A673 (cell line): ENCODE data around the gene CYFIP2.

Experiments
- EZH2 ChIP-seq: fragments of 200-600 bp; sonication (generic); IDR thresholded peaks from 2 replicates; pipeline ENCODE4 v1.6.1; 2017; ENCODE audit warnings: borderline replicate concordance, low read depth, mild to moderate bottlenecking, mixed read lengths, antibody characterized with exemption, low read length; ENCODE audit not compliant: poor library complexity, severe bottlenecking
- TF ChIP-seq, protein P1 (sequence below): fragments of 300-800, 200-600 bp; sonication (generic); conservative IDR thresholded peaks from 2 replicates; pipeline ENCODE4 v1.5.1; 2017; ENCODE audit warnings: low read depth, mild to moderate bottlenecking, antibody characterized with exemption, low read length, moderate library complexity, mixed read lengths

GRCh38 chr5:157303667-157304327, 37.9 kb downstream of the CYFIP2 start:
- TF ChIP-seq, protein P1, sequence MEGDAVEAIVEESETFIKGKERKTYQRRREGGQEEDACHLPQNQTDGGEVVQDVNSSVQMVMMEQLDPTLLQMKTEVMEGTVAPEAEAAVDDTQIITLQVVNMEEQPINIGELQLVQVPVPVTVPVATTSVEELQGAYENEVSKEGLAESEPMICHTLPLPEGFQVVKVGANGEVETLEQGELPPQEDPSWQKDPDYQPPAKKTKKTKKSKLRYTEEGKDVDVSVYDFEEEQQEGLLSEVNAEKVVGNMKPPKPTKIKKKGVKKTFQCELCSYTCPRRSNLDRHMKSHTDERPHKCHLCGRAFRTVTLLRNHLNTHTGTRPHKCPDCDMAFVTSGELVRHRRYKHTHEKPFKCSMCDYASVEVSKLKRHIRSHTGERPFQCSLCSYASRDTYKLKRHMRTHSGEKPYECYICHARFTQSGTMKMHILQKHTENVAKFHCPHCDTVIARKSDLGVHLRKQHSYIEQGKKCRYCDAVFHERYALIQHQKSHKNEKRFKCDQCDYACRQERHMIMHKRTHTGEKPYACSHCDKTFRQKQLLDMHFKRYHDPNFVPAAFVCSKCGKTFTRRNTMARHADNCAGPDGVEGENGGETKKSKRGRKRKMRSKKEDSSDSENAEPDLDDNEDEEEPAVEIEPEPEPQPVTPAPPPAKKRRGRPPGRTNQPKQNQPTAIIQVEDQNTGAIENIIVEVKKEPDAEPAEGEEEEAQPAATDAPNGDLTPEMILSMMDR: peak; percentile 19; the same call in 1 of the 2 replicates
- no peak for TF ChIP-seq EZH2
